GM18870 (cell line): ENCODE measurements around the gene INO80E.
A peak's percentile ranks its signal among the peaks of the same experiment; 100 is the strongest.

Source experiments
- ATAC-seq: cut with Tn5 transposase; IDR thresholded peaks from one replicate; pipeline ENCODE4 v1.9.1; 2021; ENCODE audit warnings: moderate library complexity; ENCODE audit not compliant: unreplicated experiment

Gene INO80E

GRCh38 chr16:29991571-29991904 is 4.5 kb upstream of the INO80E start:
- ATAC-seq = no peak

GRCh38 chr16:29992344-29992967 is 3.6 kb upstream of the INO80E start:
- no peak for ATAC-seq

GRCh38 chr16:29993191-29993902 is 2.7 kb upstream of the INO80E start:
- no peak for ATAC-seq

- ATAC-seq = no peak
Measured at GRCh38 chr16:29993903-29994599, 2.0 kb upstream of the INO80E start.

GRCh38 chr16:29994600-29995323 is 1.3 kb upstream of the INO80E start:
- ATAC-seq = no peak

GRCh38 chr16:29995324-29995910 is 624 bp upstream of the INO80E start, which contains the start of gene HIRIP3:
Gene HIRIP3, minus strand, starts transcription at chr16:29995617. Its CDS starts 12 bp downstream, at chr16:29995605.
- peak; percentile 23 for ATAC-seq

GRCh38 chr16:29996766-29997250 is 767 bp downstream of the INO80E start:
- no peak for ATAC-seq

- ATAC-seq = no peak
Measured at GRCh38 chr16:29999605-30000004, 3.6 kb downstream of the INO80E start.

- no peak for ATAC-seq
Measured at GRCh38 chr16:30000735-30001631, 4.9 kb downstream of the INO80E start.

- ATAC-seq = no peak
Measured at GRCh38 chr16:30002614-30003346, 6.7 kb downstream of the INO80E start.

- ATAC-seq = no peak
Measured at GRCh38 chr16:30003670-30004423, 7.8 kb downstream of the INO80E start.

- no peak for ATAC-seq
Measured at GRCh38 chr16:30004424-30004776, 8.4 kb downstream of the INO80E start.

- no peak for ATAC-seq
Measured at GRCh38 chr16:30004811-30005242, 8.8 kb downstream of the INO80E start.

GRCh38 chr16:30005341-30006094 is 9.5 kb downstream of the INO80E start:
- ATAC-seq = no peak

GRCh38 chr16:30006095-30006473 is 10.0 kb downstream of the INO80E start:
- ATAC-seq = no peak

- no peak for ATAC-seq
Measured at GRCh38 chr16:30006659-30007377, 10.8 kb downstream of the INO80E start.

GRCh38 chr16:30007378-30007895 is 11.4 kb downstream of the INO80E start:
- no peak for ATAC-seq
